A673 (cell line): ENCODE results near the gene SLC39A13.

Source experiments
- CTCF ChIP-seq: fragments of 300-800, 200-600 bp; sonication (generic); conservative IDR thresholded peaks from 2 replicates; pipeline ENCODE4 v1.5.1; 2017; ENCODE audit warnings: low read depth, mild to moderate bottlenecking, antibody characterized with exemption, low read length, moderate library complexity, mixed read lengths
- EZH2 ChIP-seq: fragments of 200-600 bp; sonication (generic); IDR thresholded peaks from 2 replicates; pipeline ENCODE4 v1.6.1; 2017; ENCODE audit warnings: borderline replicate concordance, low read depth, mild to moderate bottlenecking, mixed read lengths, antibody characterized with exemption, low read length; ENCODE audit not compliant: poor library complexity, severe bottlenecking

DNA sequence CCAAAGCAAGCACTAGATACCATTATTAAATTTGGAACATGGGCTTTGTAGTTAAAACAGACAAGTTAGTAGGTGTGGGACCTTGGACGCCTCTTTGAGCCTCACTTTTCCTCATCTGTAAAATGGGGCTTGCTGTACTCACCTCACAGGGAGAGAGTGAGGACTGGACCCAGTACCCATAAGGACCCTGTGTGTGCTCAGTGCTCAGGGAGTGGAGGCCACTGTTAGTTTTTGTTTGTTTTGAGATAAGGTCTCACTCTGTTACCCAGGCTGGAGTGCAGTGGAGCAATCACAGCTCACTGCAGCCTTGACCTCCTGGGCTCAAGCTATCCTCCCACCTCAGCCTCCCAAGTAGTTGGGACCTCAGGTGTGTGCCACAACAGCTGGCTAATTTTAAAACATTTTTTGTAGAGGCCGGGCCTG, 31.7 kb downstream of the SLC39A13 start:
- TF ChIP-seq CTCF (no peak), EZH2 (no peak)
